Midbrain (tissue), 1 donor: Measurements from ENCODE around the gene CD7.

ENCODE experiments used
- DNase-seq: peaks from one replicate; lab custom pipeline; 2025; lab: John Stamatoyannopoulos, UW

The CD7 gene

DNA sequence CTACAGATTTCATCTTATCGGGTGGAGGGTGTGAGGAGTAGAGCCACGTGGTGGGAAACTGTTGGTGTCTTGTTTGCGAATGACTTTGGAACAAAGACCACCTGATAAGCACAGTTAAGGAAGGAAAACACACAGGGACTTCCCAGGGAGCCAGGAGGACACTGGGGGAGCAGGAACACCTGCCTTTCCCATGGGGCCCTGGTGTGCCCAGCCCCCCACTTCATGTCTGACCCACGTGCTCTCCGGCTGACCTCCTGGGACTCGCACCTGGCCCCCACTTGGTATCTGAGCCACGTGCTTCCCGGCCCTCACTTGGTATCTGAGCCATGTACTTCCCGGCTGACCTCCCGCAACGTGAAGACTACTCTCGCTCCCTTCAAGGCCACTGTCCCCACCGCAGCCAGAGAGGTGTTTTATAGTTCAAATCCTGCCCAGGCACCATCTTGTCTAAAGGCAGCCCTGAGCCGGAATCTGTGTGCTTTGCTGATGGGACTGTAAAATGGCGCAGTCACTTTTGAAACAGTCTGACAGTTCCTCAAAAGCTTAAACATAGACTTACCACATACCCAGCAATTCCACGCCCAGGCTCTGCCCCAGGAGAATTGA, 38.5 kb downstream of the CD7 start:
- DNase-seq = no peak

DNA sequence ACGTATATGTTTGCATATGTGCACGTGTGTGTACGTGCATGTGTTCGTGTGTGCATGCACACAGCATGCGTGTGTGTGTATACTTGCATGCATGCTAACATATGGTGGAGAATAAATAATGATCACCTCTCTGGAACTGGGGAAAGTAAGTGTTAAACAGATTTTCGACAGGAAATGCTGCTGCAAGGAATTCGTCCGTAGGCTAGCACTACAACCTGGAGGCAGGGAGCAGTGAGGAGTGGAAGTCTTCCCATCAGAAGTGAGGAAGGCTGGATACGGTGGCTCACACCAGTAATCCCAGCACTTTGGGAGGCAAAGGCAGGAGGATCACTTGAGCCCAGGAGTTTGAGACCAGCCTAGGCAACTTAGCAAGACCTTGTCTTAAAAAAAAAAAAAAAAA, 39.1 kb downstream of the CD7 start:
- no peak for DNase-seq

DNA sequence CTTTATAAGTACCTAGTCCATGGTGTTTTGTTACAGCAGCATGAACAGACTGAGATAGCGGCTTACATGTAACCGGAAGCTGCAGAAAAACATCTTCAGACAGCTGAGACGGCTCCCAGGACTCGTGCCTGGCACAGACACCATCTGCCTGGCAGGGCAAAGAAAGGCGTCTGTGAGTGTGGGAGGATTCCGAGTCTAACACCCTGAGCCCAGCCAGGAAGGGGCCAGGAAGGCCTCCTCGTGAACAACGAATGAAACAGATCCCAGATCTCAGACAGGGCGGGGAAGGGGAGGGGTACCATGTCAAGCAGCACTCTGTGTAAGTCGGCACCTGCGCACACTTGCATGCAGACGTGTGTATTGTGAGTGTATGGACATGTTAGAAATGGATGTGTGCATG, 39.6 kb downstream of the CD7 start:
- DNase-seq = no peak

DNA sequence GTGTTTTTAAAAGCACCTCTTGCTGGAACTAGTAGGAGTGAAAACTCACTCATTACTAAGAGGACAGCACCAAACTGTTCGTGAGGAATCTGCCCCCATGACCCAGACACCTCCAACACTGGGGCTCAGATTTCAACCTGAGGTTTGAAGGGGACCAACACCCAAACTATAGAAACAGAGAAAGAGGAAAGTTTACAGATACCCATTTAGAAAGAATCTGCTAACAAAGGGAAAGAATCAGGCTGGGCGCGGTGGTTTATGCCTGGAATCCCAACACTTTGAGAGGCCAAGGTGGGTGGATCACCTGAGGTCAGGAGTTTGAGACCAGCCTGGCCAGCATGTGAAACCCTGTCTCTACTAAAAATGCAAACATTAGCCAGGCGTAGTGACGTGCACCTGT, 40.5 kb downstream of the CD7 start:
- no peak for DNase-seq

DNA sequence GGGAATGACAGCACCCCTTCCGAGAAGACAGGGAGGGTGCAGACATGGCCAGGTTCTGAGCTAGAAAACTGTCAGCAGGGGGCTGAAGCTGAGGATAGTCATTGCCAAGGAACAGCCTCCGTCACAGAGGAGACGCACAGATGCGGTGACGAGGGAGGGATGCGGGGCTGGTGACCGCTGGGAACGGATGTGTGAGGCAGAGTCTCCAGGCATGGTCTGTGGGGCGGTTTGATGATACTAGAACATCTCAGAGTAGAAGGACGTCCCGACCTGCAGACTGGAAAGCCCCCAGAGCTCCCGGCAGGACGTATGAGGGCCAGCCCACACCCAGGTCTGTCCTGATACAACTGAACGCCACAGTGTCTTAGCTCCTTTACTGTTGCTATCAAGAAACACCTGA, 42.1 kb downstream of the CD7 start:
- DNase-seq = no peak

DNA sequence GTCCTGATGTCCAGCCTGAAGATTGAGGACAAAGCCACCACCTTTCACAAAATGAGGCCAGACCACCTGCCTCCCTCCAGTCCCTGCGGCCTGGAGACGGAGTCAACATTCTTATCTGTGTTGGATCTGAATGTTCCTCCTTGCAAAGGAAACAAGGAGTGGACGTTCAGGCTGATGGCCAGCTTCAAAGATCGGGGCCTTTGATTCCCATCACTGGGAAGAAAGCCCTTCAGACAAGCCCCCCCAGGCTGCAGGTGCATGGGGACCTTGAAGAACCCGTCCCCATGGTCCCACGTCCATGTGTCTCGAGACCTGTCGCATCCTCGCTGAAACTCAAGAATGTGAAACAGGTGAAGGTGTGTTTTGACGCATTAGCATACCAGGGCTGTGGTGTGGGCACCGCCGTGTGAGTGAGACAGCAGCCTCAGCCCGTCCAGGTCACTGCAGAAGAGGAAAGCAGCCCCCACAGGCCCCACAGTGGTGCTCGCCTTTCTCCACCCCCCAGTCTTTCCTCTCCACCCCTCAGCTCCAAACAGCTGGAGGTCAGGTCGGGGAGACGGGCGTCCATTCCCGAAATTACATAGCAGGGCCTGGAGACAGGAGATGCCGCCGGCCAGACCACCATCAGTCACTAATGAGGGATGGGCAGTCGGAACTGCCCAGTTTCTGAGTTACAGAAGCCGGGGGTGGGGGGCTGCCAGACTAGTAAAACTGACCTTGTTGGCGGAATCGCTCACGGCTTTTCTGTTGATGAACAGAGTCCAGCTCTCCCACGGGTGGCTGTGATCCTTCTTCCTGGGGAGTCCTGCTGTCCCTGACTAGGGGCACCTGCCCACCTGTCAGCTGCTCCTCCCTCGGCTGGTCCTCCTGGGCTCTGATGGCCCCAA, 43.0 kb downstream of the CD7 start:
- no peak for DNase-seq

DNA sequence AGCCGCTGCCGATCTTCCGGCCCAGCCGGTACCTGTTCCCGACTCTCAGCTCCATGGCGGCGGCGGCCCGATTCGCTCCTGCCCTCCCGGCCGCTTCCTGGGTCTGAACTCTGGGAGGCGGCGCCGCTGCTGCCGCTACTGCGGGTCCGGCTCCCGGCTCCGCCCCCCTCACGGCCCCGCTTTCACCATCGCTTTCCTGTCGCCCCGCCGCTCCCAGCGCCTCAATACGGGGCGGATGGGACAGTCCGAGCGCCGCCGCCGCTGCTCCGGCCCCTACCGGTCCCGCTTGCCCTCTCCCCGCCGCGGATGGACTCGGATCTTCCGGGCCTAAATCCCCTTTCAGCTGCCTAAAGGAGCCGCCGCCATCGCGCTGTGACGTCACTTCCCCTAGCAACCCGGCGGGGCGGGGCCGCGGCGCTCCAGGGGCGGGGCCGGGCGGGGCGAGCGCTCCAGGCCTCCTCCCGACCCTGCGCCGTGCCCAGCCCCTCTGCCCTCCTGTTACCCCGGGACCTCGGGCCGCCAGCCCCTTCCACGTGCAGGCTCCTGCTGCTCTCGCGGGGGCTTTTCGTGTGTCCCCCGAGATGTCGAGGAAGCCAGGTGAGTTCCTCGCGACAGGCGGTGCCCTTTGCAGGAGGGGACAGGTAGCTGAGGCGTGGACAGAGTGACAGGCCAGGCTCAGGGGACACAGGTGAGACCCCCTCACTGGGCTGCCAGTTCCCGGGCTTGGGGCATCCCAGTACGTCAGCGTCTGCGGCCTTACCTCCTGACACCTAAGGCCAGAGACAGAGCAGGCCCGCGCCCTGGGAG, 43.9 kb downstream of the CD7 start, which contains the start of gene CSNK1D:
TSS of gene CSNK1D (minus strand) at position 374 of the 807 bp plus-strand sequence. CDS start at position 55, 319 bp downstream.
- DNase-seq = peak; percentile 85

DNA sequence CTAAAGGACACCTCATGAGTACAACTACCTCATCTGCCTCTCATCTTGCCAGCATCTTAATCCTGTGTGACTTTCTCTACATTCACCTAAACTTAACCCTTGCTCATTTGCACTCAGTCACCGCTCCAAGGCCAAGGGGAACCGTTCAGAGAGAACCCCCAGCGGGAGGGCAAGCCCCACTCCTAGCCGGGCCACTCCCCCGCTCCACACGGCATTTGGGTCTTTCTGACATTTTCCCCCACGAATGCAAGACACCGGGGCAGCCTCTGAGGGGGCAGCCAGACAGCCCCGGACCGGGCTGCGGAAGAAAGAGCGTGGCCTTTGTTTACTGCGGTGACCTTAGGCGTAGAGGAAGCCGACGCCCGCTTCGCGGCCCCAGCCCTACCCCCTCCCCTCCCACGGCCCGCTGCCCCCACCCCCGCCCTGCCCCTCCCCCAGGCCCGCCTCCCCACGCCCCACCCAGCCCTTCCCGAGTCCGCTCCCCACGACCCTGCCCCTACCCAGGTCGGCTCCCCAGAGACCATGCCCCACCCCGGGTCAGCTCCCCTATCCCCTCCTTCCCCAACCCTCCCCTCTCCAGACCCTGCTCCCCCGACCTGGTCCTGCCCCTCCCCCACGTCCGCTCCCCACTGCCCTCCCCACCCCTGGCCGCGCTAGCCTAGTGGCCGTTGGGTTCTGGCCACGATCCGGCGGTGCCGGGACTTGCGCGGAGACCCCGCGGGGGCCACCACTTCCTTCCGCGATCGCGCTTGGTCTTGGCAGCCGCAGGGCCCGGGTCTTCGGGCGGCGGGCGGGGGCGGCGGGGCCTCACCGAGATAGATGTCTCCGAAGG, 44.7 kb downstream of the CD7 start:
- no peak for DNase-seq

DNA sequence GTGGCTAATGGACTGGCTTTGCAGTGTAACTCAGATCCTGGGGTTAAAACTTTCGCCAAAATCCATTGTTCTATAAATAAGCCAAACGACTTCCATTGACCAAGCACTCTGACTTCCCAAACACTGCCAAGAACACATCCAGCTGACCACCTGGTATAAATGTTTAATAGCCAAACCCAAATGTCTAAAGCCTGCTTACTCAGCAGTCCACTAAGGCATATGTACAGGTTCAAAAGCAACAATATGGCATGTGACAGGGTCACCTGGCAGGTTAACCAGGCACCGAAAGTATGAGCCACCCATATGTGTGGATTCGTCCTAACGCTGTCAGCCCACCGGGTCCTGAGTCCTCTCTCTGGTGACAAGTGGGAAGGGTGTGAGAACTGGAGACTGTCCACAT, 46.0 kb downstream of the CD7 start:
- DNase-seq = no peak

DNA sequence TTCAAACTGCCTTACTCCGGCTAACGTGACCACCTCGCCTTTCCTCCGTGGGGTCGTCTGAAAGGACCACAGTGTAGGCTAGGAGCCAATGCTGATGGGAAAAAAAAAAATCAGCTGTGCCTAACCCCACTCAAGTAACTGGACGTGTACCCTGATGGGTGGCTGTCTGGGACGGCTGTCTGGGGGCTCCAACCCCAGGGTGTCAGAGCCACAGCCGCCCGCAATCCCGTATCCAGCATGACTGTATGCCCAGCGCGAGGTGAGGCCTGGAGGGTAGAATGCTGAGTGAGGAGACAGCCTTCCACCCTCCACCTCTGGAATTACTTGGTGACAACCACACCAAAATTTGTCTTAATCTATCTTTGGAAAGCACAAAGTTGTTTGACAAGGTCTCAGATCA, 46.8 kb downstream of the CD7 start:
- DNase-seq = no peak

DNA sequence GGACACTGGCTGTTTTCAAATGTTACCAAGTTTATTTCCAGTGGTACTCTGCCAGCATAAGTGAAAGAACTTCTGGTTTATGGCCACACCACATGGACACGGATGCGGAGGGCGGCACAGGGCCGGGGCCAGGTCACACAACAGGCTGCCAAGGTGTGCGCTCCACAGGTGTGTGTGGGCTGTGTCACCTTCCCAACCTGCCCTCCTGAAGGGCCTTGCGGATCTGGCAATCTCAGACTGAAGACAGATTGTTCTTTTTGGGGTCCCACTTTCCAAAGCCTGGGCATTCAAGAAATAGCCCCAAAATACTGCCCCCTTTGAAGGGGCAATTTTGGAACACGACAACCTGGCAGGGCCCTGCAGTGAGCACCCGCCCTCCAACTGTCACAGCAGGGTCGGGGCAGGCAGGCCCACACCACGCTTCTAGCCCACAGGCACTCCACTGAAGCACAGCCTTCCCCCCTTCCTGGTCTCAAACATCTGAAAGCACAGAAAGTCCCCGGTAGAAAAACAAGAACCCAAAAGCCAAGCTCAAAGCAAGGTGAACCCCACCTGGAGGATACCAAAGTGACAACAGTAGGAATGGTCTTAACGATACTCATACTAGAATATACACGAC, 47.4 kb downstream of the CD7 start:
- DNase-seq = no peak

DNA sequence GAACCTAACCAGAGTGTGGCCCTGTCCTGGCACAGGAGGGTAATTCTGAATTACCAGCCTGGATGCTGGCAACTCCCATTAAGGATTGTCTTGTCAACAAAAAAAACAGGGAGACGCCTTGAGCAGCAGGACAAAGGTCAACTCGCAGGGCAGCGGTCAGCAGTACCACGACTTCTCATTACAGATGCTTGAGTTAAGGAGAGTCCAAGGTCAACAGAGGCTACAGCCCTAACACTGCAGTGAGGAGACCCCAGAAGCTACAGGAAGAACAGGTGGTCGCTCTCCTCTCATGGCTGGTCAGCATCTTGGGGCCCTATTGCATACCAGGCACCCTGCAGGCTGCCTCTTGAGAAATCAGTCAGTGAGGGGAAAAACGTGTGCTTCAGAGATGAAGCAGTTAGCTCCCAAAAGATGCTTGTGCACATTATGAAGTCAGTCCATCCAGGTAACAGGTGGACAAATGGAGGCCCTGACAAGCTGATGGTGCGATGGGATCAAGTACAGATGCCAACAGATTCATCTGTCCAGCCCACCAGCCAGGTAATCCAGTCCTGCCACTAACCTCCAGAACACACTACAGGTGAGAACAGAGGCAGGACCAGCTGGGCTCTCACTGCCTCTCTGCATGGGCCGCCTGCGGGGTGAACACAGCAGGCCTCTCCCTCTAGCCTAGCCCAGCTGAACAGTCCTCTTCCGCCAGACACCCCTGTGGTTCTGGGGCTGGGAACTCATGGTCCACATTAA, 48.1 kb downstream of the CD7 start:
- no peak for DNase-seq

DNA sequence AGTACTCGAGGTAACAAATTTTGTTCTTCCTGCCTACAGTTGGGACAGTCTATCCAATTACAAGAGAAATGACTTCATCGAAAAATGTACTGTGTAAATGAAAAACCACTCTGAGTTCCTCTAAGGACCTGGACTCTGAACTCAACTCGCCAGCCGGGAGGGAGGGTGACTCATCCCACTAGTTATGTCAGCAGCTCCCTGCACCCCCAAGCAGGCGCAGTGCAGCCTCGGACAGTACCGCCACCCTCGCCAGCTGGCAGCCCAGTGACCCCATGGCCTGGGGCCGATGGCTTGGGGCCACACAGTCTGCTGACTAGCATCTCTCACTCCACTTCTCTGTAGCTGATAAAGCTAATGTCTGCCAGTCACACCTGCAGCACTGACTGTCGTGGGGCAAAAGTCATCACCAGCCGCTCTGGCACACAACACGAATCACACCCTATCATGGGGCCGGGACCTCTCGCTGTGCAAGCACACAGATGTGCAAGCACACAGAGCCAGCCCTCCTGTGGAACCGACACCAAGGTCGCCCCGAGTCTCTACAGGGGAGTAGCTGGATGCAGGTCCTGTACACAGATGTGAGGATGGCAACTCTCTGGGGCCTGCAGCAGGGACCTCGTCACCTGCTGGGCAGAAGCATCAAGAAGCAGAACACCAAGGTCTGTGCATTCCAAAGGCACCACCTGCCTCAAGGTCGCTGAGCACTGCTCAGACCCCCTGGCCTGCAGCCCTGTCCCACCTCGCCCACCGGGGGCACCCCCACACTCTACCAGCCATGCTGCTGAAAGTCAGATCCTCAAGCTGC, 49.6 kb downstream of the CD7 start:
- DNase-seq = peak; percentile 84

DNA sequence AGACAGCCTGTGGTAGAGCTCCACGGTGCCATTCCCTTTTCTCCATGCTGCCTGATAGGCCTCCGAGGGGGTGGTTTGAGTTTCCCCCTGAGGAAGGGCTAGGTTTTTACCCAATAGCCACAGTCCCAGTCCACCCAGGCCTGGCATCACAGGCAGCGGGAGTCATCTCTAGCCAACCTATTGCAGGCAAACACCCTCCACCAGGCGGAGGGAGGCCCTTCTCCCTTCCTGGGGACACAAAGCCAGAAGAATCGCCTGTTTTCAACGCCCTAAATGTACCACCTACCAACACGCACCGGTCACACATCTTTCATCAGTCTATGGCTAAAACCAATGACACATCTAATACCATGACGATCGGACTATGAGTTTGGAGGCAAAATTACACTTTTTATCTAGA, 51.3 kb downstream of the CD7 start:
- no peak for DNase-seq
